HG02642 (cell line): ENCODE measurements around the gene FXYD6.

Experiments
- ATAC-seq: cut with Tn5 transposase; IDR thresholded peaks from one replicate; pipeline ENCODE4 v1.9.1; 2021; ENCODE audit warnings: mild to moderate bottlenecking; ENCODE audit not compliant: unreplicated experiment, poor library complexity

Gene FXYD6

GRCh38 chr11:117888139-117888566, 11.7 kb upstream of the FXYD6 start:
- no peak for ATAC-seq

- ATAC-seq: no peak
Measured at GRCh38 chr11:117887431-117888138, 11.1 kb upstream of the FXYD6 start.

- ATAC-seq: no peak
Measured at GRCh38 chr11:117885777-117886176, 9.3 kb upstream of the FXYD6 start.

- no peak for ATAC-seq
Measured at GRCh38 chr11:117884994-117885393, 8.5 kb upstream of the FXYD6 start.

- ATAC-seq: no peak
Measured at GRCh38 chr11:117883063-117883462, 6.6 kb upstream of the FXYD6 start.

- ATAC-seq: no peak
Measured at GRCh38 chr11:117882311-117882905, 6.0 kb upstream of the FXYD6 start.

GRCh38 chr11:117881217-117881616, 4.8 kb upstream of the FXYD6 start:
- no peak for ATAC-seq

- no peak for ATAC-seq
Measured at GRCh38 chr11:117879516-117880480, 3.3 kb upstream of the FXYD6 start.

GRCh38 chr11:117878939-117879475, 2.5 kb upstream of the FXYD6 start:
- ATAC-seq: no peak

GRCh38 chr11:117878314-117878938, 2.0 kb upstream of the FXYD6 start:
- no peak for ATAC-seq

GRCh38 chr11:117877120-117877784, 794 bp upstream of the FXYD6 start:
- no peak for ATAC-seq

- no peak for ATAC-seq
Measured at GRCh38 chr11:117876059-117876340, 458 bp downstream of the FXYD6 start.

GRCh38 chr11:117875382-117876058, 938 bp downstream of the FXYD6 start:
- no peak for ATAC-seq

- no peak for ATAC-seq
Measured at GRCh38 chr11:117874910-117875381, 1.5 kb downstream of the FXYD6 start.

- ATAC-seq: no peak
Measured at GRCh38 chr11:117874253-117874909, 2.1 kb downstream of the FXYD6 start.

GRCh38 chr11:117873828-117874125, 2.7 kb downstream of the FXYD6 start:
- no peak for ATAC-seq

- ATAC-seq: no peak
Measured at GRCh38 chr11:117872975-117873827, 3.3 kb downstream of the FXYD6 start.

- no peak for ATAC-seq
Measured at GRCh38 chr11:117872420-117872961, 4.0 kb downstream of the FXYD6 start.
